Erythroblast (primary cell): ENCODE results near the gene HOXB4.

Source experiments
- GATA1 ChIP-seq: IDR thresholded peaks from 2 replicates; pipeline ENCODE4 v1.6.1; 2011; ENCODE audit warnings: low read depth, mild to moderate bottlenecking, control low read depth, low read length, moderate library complexity
- POLR2A ChIP-seq: IDR thresholded peaks from 2 replicates; pipeline ENCODE4 v1.6.1; 2011; ENCODE audit warnings: mild to moderate bottlenecking, low read length

- TF ChIP-seq POLR2A = no peak
- TF ChIP-seq GATA1 = no peak
Measured at GRCh38 chr17:48623583-48623982, 45.4 kb upstream of the HOXB4 start.
